Left hindlimb (tissue), 1 donor: ENCODE data around the gene RPS6KA6.

Experiments used
- DNase-seq: peaks from one replicate; pipeline ENCODE4 v3.0.0-alpha.2; 2018

Gene RPS6KA6

GRCh38 chrX:84161641-84162040 lies 26.4 kb downstream of the RPS6KA6 start:
- no peak for DNase-seq

- DNase-seq, result no peak
These were observed 27.3 kb downstream of the RPS6KA6 start for GRCh38 chrX:84160736-84161135.

DNA sequence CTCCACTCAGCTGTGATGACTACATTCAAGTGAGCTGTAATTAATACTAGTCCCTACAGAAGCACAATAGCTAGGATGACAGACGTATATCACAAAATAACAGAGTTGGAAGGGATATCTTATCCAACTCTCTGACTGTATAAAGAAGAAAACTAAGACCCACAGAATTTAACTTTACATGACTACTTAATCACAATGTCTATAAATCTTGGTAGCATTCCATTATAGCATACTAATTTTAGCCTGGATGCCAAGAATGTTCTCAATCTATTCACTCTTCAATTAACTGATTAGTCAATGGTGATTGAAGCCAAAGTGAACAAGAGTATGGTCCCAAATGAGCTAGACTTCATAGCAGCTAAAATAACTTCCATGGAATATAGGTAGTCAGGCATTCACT lies 31.2 kb downstream of the RPS6KA6 start:
- DNase-seq, result no peak

- DNase-seq, result no peak
These were observed 32.1 kb downstream of the RPS6KA6 start for GRCh38 chrX:84155938-84156337.

DNA sequence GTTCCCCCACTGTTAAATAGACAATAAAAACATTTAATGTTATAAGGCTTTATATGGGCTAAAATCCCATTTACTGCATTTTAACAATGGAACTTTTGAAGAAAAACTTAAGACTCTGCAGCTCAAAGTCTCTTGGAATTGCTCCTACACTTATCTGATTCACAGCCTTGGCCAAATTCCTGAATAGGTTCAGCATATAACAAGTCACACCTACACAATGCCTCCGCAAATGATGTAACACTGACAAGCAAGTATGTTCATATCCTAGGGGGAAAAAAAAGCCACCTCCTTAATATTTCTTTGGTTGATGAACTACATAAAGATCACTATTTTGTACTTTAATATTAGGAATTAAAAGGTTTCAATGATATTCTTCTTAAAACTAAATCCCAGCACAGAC lies 34.5 kb downstream of the RPS6KA6 start:
- no peak for DNase-seq

DNA sequence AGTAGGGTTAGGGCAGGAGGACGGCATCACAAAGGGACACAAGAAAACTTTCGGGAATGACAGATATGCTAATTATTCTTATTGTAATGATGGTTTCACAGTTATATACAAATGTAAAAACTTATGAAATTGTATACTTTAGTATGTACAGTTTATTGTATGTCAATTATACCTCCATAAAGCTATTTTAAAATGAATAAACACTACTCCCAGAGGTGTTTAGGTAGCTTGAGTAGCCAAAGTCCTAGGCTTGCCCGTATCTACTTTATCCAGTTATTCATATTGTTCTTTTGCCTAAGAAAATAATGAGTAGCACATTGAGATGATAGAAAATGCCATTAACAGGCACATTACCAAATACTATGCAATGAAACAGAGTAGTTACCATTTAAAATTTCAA lies 43.0 kb downstream of the RPS6KA6 start:
- no peak for DNase-seq

DNA sequence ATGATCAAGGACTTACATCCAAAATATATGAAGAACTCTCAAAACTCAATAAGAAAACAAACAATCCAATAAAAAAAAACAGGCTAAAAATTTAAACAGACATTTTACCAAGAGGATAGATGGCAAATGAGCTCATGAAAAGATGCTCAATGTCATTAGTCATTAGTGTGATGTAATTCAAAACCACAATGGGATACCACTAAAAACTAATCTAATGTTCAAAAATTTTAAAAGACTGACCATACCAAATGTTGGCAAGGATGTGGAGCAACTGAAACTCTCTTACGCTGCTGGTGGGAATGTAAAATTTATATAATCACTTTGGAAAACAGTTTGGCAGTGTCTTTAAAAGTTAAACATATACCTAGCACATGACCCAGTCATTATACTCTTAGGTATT lies 43.7 kb downstream of the RPS6KA6 start:
- DNase-seq, result no peak

GRCh38 chrX:84133023-84133422 lies 55.0 kb downstream of the RPS6KA6 start:
- no peak for DNase-seq

GRCh38 chrX:84123585-84123984 lies 64.4 kb downstream of the RPS6KA6 start:
- no peak for DNase-seq

- no peak for DNase-seq
These were observed 69.2 kb downstream of the RPS6KA6 start for GRCh38 chrX:84118769-84119168.

DNA sequence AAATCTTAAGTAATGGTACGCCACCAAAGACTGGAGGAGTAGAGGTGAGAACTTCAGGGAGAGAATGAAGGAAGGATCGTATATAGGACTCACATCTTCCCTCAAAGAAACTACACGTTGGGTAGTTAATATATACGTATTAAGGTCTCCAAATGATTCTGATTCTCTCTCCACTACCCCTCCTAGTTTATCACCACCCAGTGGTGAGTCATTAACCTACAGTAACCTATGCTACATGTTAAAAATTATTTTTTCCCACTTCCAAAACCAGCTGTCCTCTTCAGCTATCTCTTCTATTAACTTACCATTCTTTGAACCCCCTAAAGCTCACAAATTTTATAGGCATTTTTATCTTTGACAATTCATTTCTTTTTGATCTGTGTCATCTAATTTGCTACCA lies 69.7 kb downstream of the RPS6KA6 start:
- no peak for DNase-seq

- DNase-seq, result no peak
These were observed 79.4 kb downstream of the RPS6KA6 start for GRCh38 chrX:84108584-84108983.

GRCh38 chrX:84099120-84099519 lies 88.9 kb downstream of the RPS6KA6 start:
- no peak for DNase-seq

- peak; percentile 28 for DNase-seq
These were observed 108.4 kb downstream of the RPS6KA6 start for GRCh38 chrX:84079479-84080197.

- DNase-seq, result no peak
These were observed 109.0 kb downstream of the RPS6KA6 start for GRCh38 chrX:84078991-84079390.

- DNase-seq, result no peak
These were observed 123.2 kb downstream of the RPS6KA6 start for GRCh38 chrX:84064814-84065213.

- DNase-seq, result no peak
These were observed 123.8 kb downstream of the RPS6KA6 start for GRCh38 chrX:84064164-84064563.

DNA sequence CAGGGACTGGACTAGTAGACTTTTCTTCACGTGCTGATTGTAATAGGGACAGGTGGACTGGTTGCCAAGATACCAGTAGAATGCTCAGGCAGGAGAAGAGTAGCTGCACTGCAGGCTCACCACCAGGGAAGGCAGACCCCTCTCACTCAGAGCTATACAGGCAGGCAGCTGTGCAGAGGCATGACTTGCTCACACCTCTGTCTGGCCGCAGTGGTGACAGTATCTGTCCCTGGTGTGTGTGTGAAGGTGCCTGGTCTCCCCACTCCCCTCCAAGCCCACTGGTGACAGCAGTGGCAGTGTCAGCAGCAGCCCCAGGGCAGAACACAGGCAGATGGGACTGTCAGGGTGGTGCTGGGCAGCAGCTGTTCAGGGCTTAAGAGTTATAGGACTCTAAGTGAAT lies 140.7 kb downstream of the RPS6KA6 start:
- DNase-seq, result no peak

GRCh38 chrX:84046403-84046984 lies 141.5 kb downstream of the RPS6KA6 start:
- no peak for DNase-seq

DNA sequence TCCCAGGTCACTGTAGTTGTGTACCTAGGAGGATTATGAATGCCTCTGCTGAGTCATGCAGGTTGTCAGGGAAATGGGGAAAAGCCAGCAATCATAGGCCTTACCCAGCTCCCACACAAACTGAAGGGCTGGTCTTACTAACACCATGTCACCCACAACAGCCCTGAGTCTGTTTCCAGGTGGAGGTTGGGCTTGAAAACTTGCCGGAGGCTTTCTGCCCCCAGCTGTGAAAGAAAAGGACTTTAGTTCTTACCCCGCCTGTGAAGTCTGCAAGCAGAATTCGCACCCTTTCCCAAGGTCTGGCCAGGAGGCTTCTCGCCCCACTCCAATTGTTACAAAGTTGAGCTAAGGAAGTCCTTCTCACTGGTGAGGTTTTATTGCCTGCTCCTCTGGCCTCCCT lies 143.9 kb downstream of the RPS6KA6 start:
- no peak for DNase-seq
